Measurements from ENCODE around the gene STIMATE.

DNA sequence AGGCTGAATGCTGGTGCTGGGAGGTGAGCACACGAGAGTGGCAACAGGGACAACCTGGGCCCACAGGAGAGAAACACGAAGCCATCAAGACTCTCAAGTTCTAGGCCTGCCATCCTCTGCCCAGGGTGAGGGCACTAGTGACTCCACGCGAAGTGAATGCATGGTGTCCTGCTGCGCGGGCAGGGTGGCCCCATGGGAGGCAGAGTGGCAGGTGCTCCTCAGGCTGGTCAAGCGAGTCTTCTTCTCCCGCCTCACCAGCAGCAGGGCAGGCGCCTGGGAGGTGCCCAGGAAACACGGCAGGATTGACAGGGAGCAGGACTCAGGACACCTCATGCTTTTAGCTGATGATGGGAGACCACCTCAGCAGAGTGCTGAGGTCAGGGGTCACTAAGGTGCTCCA, 26.9 kb downstream of the STIMATE start:
- TF ChIP-seq, protein P1, sequence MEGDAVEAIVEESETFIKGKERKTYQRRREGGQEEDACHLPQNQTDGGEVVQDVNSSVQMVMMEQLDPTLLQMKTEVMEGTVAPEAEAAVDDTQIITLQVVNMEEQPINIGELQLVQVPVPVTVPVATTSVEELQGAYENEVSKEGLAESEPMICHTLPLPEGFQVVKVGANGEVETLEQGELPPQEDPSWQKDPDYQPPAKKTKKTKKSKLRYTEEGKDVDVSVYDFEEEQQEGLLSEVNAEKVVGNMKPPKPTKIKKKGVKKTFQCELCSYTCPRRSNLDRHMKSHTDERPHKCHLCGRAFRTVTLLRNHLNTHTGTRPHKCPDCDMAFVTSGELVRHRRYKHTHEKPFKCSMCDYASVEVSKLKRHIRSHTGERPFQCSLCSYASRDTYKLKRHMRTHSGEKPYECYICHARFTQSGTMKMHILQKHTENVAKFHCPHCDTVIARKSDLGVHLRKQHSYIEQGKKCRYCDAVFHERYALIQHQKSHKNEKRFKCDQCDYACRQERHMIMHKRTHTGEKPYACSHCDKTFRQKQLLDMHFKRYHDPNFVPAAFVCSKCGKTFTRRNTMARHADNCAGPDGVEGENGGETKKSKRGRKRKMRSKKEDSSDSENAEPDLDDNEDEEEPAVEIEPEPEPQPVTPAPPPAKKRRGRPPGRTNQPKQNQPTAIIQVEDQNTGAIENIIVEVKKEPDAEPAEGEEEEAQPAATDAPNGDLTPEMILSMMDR (IDR thresholded peaks at IDR 0.05; ENCODE audit: low read depth, low read length, poor library complexity, severe bottlenecking): no peak
- TF ChIP-seq EZH2phosphoT487 (IDR thresholded peaks at IDR 0.05; ENCODE audit: borderline replicate concordance, low read length): no peak
